ENCODE data around the gene SYTL4.

SYTL4 gene

DNA sequence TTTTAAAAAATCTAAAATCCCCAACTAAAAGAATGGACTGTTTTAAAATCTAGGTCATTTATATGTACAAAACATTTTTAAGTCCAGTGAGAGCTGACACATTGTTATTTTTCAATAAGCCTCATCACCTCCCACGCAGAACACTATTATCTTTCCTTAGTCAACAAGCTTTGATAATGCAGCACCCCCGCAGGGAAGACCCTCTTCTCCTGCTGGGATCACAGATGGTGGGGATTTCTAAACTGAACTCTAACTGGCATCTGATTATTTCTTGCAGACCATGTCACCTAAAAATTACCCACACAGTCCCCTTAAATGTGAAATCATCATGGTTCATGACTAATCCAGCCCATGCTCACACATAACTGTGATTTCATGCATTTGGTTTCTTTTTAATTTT lies 11.6 kb downstream of the SYTL4 start:
- no peak overlapping the region for H3K4me3 ChIP-seq (ENCODE audit: low read depth in 1 of 2, low read length in 1 of 2)
- H3K27me3 ChIP-seq: no peaks in the 10 kb centered on the region
- H3K9me3 ChIP-seq: no peaks in the 10 kb centered on the region
- no peaks in the 10 kb centered on the region for H3K4me1 ChIP-seq (ENCODE audit: control insufficient read depth in 1 of 2, insufficient read depth in 1 of 2, low read depth in 1 of 2, low read length in 1 of 2)
- TF ChIP-seq, protein P1, sequence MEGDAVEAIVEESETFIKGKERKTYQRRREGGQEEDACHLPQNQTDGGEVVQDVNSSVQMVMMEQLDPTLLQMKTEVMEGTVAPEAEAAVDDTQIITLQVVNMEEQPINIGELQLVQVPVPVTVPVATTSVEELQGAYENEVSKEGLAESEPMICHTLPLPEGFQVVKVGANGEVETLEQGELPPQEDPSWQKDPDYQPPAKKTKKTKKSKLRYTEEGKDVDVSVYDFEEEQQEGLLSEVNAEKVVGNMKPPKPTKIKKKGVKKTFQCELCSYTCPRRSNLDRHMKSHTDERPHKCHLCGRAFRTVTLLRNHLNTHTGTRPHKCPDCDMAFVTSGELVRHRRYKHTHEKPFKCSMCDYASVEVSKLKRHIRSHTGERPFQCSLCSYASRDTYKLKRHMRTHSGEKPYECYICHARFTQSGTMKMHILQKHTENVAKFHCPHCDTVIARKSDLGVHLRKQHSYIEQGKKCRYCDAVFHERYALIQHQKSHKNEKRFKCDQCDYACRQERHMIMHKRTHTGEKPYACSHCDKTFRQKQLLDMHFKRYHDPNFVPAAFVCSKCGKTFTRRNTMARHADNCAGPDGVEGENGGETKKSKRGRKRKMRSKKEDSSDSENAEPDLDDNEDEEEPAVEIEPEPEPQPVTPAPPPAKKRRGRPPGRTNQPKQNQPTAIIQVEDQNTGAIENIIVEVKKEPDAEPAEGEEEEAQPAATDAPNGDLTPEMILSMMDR (IDR thresholded peaks at IDR 0.05): no peak
- no peak overlapping the region for H3K27ac ChIP-seq
- no peaks in the 10 kb centered on the region for H3K36me3 ChIP-seq

DNA sequence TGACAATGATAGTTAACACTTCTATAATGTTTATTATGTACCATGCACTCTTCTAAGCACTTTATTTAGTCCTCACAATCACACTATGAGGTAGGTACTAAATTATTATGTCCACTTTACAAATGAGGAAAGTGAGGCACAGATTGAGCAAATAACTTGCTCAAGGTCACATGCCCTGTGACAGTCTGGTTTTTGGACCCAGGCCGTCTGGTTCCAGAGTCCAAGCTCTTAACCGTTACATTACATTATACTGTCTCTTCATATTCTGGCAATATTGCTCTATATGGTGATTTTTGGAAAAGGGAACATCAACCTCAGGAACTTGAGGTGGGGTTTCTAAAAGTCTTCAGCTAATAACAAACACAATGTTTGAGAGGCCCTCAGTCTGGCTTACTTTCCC lies 12.8 kb downstream of the SYTL4 start:
- no peak overlapping the region for H3K27ac ChIP-seq
- TF ChIP-seq, protein P1 (IDR thresholded peaks at IDR 0.05): no peak
- no peak overlapping the region for H3K4me3 ChIP-seq (ENCODE audit: low read depth in 1 of 2, low read length in 1 of 2)
- H3K9me3 ChIP-seq: no peaks in the 10 kb centered on the region
- no peaks in the 10 kb centered on the region for H3K36me3 ChIP-seq
- H3K4me1 ChIP-seq (ENCODE audit: control insufficient read depth in 1 of 2, insufficient read depth in 1 of 2, low read depth in 1 of 2, low read length in 1 of 2): no peaks in the 10 kb centered on the region
- no peaks in the 10 kb centered on the region for H3K27me3 ChIP-seq

DNA sequence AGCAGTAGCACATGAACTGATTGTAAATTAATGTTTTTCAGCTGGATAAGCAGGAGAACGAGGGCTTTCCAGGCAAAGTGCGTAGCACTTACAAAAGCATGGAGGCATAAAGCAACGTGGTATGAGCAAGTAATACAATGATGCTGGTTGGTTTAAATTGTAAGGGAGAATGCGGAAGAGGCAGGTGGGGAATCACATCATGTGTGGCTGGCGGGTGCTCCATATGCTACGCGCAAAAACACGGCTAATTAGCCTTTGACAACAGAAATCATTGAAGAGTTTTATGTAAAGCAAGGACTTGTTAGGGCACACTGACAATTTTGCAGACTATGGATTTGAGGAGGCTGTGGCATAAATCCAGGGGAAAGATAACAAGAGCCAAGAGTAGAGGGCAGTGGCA lies 14.6 kb downstream of the SYTL4 start:
- H3K9me3 ChIP-seq: no peaks in the 10 kb centered on the region
- TF ChIP-seq, protein P1 (IDR thresholded peaks at IDR 0.05): no peak
- H3K27me3 ChIP-seq: no peaks in the 10 kb centered on the region
- H3K4me3 ChIP-seq (ENCODE audit: low read depth in 1 of 2, low read length in 1 of 2): no peak overlapping the region
- H3K4me1 ChIP-seq (ENCODE audit: control insufficient read depth in 1 of 2, insufficient read depth in 1 of 2, low read depth in 1 of 2, low read length in 1 of 2): no peaks in the 10 kb centered on the region
- no peak overlapping the region for H3K27ac ChIP-seq
- no peaks in the 10 kb centered on the region for H3K36me3 ChIP-seq

DNA sequence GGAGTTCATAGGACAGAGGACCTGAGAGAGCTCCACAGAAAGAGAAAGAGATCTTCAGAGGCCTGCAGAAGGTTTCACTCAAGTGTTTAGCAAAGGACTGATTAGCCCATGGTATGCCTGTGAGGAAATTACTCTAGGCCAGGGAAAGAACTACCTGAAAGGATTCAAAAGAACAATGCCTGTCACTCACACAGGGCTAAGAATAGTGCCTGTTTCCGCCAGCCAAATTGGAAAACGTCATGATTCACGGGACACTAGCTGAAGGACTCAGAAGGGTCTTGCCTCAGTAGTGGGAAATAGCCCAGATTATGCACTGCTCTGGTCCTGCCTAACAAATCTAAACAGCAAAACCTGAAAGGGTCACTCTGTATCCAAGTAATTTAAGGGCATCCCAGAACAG lies 21.1 kb downstream of the SYTL4 start:
- H3K27ac ChIP-seq: no peak overlapping the region
- TF ChIP-seq, protein P1 (IDR thresholded peaks at IDR 0.05): no peak

DNA sequence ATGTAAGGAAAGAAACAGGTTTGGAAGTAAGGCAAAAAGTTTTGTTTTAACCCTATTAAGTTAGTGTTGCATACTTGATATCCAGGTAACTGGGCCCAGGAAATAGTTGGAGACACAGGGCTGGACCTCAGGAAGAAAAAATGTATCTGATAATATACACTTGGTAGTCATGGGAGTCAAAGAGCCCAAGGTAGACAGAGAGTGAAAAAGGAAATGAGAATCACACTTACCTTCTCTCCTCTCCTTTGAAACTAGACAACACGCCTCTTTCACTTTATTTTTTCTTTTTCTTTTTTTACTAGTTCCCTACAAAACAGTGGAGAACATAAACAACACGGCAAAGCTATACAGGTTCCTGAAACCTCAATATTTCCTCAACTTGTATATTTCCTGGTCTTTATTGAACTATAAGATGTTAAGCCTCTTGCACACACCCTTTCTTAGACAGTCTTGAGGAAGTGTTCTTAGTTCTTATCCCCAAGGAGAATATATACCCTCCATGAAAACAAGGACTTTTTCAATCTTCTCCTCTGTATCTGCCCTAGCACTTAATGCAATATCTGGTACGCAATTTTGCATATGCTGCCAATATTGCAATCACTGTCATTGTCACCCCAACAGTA lies 27.2 kb downstream of the SYTL4 start:
- TF ChIP-seq, protein P1 (IDR thresholded peaks at IDR 0.05): no peak
- H3K27ac ChIP-seq: no peak overlapping the region
- no peak overlapping the region for H3K4me3 ChIP-seq (ENCODE audit: low read depth in 1 of 2, low read length in 1 of 2)
- H3K27me3 ChIP-seq: no peaks in the 10 kb centered on the region
- no peaks in the 10 kb centered on the region for H3K36me3 ChIP-seq
- no peaks in the 10 kb centered on the region for H3K9me3 ChIP-seq
- no peaks in the 10 kb centered on the region for H3K4me1 ChIP-seq (ENCODE audit: control insufficient read depth in 1 of 2, insufficient read depth in 1 of 2, low read depth in 1 of 2, low read length in 1 of 2)

More for the DNA sequence above, 21.1 kb downstream of the SYTL4 start:
- Histone ChIP-seq H3K27me3 (no peaks in the 10 kb centered on the region), H3K9me3 (no peaks in the 10 kb centered on the region), H3K4me3 (ENCODE audit: low read depth in 1 of 2, low read length in 1 of 2) (no peak overlapping the region), H3K4me1 (ENCODE audit: control insufficient read depth in 1 of 2, insufficient read depth in 1 of 2, low read depth in 1 of 2, low read length in 1 of 2) (no peaks in the 10 kb centered on the region), H3K36me3 (no peaks in the 10 kb centered on the region)
